Natural killer cell (primary cell): ENCODE data around the gene PTPN9. TPM values are rescaled to one million over a fixed set of nuclear protein-coding genes. Genes with fewer than 3 reads are reported as not detected.

Experiments used
- ATAC-seq, 3 donors: fragments of 150-1000 bp in 2 of 3; fragments of 200-7000 bp in 1 of 3; cut with Tn5 transposase; 1 replicate in 1 of 3; 2 replicates in 2 of 3; pipeline ENCODE4 v1.10.0; 2021; ENCODE audit warnings: mild to moderate bottlenecking in 2 of 3, moderate library complexity in 2 of 3
- DNase-seq, 2 donors: peaks; one replicate each; pipeline versions ENCODE4 v3.0.0 to v3.0.0-alpha.2; 2013 to 2021; ENCODE audit warnings: mixed read lengths in 1 of 2
- H3K27ac ChIP-seq: one replicate; pipeline ENCODE4 v1.5.1; 2013; ENCODE audit warnings: mild to moderate bottlenecking, low read length
- H3K27me3 ChIP-seq: one replicate; pipeline ENCODE4 v1.6.1; 2013; ENCODE audit warnings: low read length; ENCODE audit not compliant: control insufficient read depth, insufficient read depth
- H3K36me3 ChIP-seq: one replicate; pipeline ENCODE4 v1.6.1; 2013; ENCODE audit warnings: low read length; ENCODE audit not compliant: control insufficient read depth, insufficient read depth
- H3K4me1 ChIP-seq: one replicate; pipeline ENCODE4 v1.6.1; 2013; ENCODE audit warnings: low read length; ENCODE audit not compliant: control insufficient read depth, insufficient read depth
- H3K4me3 ChIP-seq: one replicate; pipeline ENCODE4 v1.5.1; 2013; ENCODE audit warnings: low read length
- H3K9me3 ChIP-seq: one replicate; pipeline ENCODE4 v1.6.1; 2013; ENCODE audit warnings: low read length; ENCODE audit not compliant: control insufficient read depth, insufficient read depth
- H3K27ac Mint-ChIP-seq, 2 donors: one replicate each; pipeline ENCODE4 v1.8.0; 2022; ENCODE audit warnings: mild to moderate bottlenecking in 2 of 2, mixed read lengths in 2 of 2, moderate library complexity in 1 of 2
- H3K27me3 Mint-ChIP-seq, 2 donors: one replicate each; pipeline ENCODE4 v1.8.0; 2022; ENCODE audit warnings: low read depth in 2 of 2, mixed read lengths in 2 of 2
- H3K36me3 Mint-ChIP-seq: one replicate; pipeline ENCODE4 v1.8.0; 2022; ENCODE audit warnings: mixed read lengths
- H3K4me1 Mint-ChIP-seq, 2 donors: one replicate each; pipeline ENCODE4 v1.8.0; 2022; ENCODE audit warnings: mixed read lengths in 2 of 2
- H3K4me3 Mint-ChIP-seq: one replicate; pipeline ENCODE4 v1.8.0; 2022; ENCODE audit warnings: mild to moderate bottlenecking, moderate library complexity, mixed read lengths
- H3K9me3 Mint-ChIP-seq, 2 donors: one replicate each; pipeline ENCODE4 v1.8.0; 2022; ENCODE audit warnings: mixed read lengths in 2 of 2
- WGBS: methylation state at CpG from one replicate; pipeline ENCODE4 v1.1.7; 2013; ENCODE audit warnings: missing lambda C conversion rate; ENCODE audit not compliant: insufficient coverage; 5-methylcytosine and 5-hydroxymethylcytosine counted together
- intact Hi-C: fragments of 100-400 bp; cut with micrococcal nuclease; formaldehyde crosslinking; loops from one replicate; pipeline ENCODE4 v1.14.2; 2022
- total RNA-seq, 4 donors: library from RNA; stranded (reverse); fragments of 120-200 nt in 1 of 4; gene quantifications; one replicate each; pipeline versions ENCODE4 v1.2.3 to v1.2.4, GENCODE V29; 2013 to 2022
- TF ChIP-seq, protein P1 (sequence below): fragments of 200-600 bp; IDR thresholded peaks from one replicate; pipeline ENCODE4 v1.8.0; 2022; ENCODE audit warnings: antibody characterized with exemption

PTPN9 gene
- total RNA-seq, 3 donors from 2014 or later (not counting 1 experiment from before 2014, with no cell fraction given): 28.3 to 33.0 (median 28.9) TPM

DNA sequence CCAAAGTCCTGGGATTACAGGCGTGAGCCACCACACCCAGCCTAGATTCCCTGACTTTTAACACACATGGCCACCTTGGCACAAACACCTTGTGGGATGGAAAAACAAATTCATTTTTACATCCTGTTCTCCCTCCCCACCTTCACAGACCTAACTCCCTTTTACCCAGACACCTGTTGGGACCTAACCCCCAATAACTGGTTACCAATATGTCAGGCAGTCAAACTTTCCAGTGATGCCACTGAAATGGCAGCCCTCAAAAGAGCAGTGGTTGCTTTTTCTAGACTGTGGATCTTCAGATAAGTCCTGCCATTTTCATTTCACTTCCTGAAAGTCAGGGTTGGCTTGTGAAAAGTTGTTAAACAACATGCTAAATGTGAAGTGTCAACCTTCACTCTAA lies 162.5 kb downstream of the PTPN9 start:
- Mint-ChIP-seq H3K27me3 (no peaks in the 10 kb centered on the region), H3K27ac (peak overlapping the region; percentile 13 to 48), H3K9me3 (no peaks in the 10 kb centered on the region), H3K4me3 (no peak overlapping the region), H3K4me1 (peaks cover under 1 to 19% of the 10 kb centered on the region in 2 donors), H3K36me3 (peaks cover 13% of the 10 kb centered on the region)
- Histone ChIP-seq H3K27ac (no peak overlapping the region), H3K4me1 (no peaks in the 10 kb centered on the region), H3K27me3 (no peaks in the 10 kb centered on the region), H3K4me3 (no peak overlapping the region), H3K9me3 (no peaks in the 10 kb centered on the region), H3K36me3 (peaks cover 48% of the 10 kb centered on the region)
- ATAC-seq: no peak
- WGBS: 90% methylated on average over 1 of the region's 1 CpG
- TF ChIP-seq, protein P1, sequence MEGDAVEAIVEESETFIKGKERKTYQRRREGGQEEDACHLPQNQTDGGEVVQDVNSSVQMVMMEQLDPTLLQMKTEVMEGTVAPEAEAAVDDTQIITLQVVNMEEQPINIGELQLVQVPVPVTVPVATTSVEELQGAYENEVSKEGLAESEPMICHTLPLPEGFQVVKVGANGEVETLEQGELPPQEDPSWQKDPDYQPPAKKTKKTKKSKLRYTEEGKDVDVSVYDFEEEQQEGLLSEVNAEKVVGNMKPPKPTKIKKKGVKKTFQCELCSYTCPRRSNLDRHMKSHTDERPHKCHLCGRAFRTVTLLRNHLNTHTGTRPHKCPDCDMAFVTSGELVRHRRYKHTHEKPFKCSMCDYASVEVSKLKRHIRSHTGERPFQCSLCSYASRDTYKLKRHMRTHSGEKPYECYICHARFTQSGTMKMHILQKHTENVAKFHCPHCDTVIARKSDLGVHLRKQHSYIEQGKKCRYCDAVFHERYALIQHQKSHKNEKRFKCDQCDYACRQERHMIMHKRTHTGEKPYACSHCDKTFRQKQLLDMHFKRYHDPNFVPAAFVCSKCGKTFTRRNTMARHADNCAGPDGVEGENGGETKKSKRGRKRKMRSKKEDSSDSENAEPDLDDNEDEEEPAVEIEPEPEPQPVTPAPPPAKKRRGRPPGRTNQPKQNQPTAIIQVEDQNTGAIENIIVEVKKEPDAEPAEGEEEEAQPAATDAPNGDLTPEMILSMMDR: no peak
- no peak for DNase-seq
- intact Hi-C loops: no loop called here

Other genes with a start within 250 kb of the PTPN9 start
- gene COMMD4, start 243.3 kb downstream of the PTPN9 start, total RNA-seq: 10 to 100 TPM; 38.8 to 56.3 (median 46.8) TPM
- gene NEIL1, start 232.3 kb downstream of the PTPN9 start, total RNA-seq: 100 to 1,000 TPM in 2 of 3 donors, 10 to 100 TPM in 1; 97.1 to 324 (median 112) TPM
- gene MAN2C1, start 210.7 kb downstream of the PTPN9 start, total RNA-seq: 100 to 1,000 TPM; 375 to 476 (median 385) TPM
- gene SIN3A, start 127.6 kb downstream of the PTPN9 start, total RNA-seq: 100 to 1,000 TPM; 135 to 175 (median 137) TPM
- 10 to 100 TPM; 13.8 to 20.7 (median 14.8) TPM for gene SNUPN, start 46.4 kb upstream of the PTPN9 start, total RNA-seq
- gene IMP3, start 60.9 kb upstream of the PTPN9 start, total RNA-seq: 10 to 100 TPM; 22.9 to 37.1 (median 35.8) TPM
- gene SNX33, start 68.6 kb upstream of the PTPN9 start, total RNA-seq: 1 to 10 TPM; 2.5 to 5.6 (median 5.1) TPM
- under 1 TPM; 0.05 to 0.09 (median 0.07) TPM for gene CSPG4, start 133.5 kb upstream of the PTPN9 start, total RNA-seq